Midbrain (tissue), 1 donor: ENCODE measurements around the gene CDK19.
"Not testable (repeated sequence)": the region's sequence is repeated elsewhere in the genome, so short reads cannot be mapped to it uniquely, and the experiment has no call there.

Experiments
- DNase-seq: peaks from one replicate; lab custom pipeline; 2025; lab: John Stamatoyannopoulos, UW

The CDK19 gene

DNA sequence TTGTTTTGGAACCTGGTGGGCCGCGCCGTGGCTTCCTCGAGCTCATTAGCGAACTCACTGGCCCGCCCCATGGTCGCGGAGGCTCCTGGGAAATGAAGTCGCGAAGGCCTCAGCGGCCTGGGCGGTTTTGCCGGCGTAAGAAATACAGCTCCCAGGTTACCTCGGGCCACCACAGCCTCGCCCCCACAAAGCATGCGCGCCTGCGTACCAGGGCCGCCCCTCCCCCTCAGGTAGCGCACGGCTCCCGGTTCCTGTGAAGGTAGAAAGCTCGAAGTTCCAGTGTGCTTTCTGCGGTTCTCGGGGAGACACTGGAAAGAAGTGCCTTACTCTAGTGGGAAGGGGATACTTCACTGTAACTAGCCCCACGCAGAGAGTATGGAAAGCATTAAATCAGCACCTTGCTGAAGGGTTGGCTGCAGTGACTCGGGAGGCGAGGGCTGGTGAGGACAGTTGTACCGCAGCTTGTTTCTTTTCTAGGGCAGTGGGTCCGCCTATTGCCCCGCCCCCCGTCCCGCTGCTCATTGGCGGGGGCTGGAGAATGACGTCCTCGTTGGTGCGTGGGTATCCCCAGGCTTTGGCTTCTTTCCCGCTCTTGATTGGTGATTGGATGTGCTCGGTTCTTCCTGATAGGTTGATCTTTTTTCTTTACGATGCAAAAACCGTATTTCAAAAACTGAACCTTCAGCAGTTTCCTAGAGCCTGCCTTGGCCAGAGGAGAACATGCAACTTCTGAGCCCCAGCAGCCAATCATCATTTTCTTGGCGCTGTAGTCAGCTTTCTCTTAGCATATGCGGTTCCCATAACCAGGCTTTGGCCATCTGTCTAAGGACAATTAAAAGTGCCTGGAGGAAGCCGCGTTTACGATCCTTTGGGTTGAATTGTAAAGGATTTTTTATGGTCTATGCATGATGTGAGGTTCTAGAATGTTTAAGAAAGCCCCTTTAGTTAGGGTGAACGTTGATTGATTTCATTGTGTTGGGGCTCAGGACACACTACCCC lies at the start of gene CDK19:
Gene CDK19, minus strand, starts transcription at position 59 of the 999 bp plus-strand sequence. CDS start 333 bp downstream, outside the sequence.
- peak; percentile 98 for DNase-seq

DNA sequence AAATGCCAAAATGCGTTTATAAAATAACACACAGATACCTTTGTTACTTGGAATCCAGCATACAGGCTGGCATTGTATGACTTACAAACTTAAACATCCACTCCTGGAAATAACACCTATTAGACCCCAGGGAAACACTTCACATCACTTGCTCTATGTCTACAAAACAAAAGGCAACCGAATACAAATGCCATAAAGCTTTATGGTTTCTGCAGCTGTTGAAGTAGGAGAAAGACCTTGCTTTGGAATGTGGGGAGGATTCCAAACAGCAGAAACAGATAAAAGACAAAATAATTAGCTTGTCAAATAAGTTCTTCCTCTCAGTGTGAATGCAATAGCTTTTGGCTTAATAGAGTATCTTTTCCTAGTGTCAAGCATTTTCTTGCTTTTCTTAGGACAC lies 49.6 kb upstream of the CDK19 start:
- no peak for DNase-seq

DNA sequence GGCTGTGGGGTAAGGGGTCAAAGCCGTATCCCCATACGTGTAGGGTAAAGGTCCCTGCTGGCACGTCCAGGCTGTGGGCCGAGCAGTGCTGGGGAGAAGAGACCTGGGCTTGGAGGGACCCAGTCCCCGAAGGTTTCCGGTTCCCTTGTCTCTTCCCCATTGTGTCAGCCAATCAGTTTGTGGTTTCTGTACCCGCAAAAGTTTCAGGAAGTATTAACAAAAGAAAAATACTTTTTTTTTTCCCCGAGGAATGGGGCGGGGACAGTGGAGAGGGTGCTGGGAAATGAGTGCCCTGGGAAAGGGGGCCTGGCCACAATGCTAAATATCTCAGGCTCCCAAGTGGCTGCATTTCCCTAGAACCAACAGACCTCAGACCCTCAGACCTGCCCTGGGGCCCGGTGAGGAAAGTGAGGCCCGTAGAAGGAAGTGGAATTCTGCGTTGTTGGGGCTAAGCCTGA lies 44.1 kb upstream of the CDK19 start:
- DNase-seq: peak; percentile 14

DNA sequence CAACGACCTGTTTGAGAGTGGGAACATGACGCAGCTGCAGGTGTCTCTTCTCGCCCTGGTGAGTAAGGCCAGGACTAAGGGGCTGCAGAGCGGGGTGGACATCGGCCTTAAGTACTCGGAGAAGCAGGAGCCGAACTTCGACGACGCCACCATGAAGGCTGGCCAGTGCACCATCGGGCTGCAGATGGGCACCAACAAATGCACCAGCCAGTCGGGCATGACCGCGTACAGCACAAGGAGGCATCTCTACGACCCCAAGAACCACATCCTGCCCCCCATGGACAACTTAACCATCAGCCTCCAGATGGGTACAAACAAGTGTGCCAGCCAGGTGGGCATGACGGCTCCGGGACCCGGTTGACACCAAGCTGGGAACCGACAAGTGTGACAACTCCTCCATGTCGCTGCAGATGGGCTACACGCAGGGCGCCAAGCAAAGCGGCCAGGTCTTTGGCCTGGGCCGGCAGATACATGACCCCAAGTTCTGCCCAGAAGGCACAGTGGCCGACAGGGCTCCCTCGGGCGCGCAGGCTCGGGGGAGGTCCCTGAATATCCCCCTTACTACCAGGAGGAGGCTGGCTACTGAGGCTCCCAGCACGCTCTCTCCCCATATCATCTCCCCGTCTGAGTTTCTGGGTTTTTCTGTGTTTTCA lies 43.4 kb upstream of the CDK19 start:
- DNase-seq: no peak

DNA sequence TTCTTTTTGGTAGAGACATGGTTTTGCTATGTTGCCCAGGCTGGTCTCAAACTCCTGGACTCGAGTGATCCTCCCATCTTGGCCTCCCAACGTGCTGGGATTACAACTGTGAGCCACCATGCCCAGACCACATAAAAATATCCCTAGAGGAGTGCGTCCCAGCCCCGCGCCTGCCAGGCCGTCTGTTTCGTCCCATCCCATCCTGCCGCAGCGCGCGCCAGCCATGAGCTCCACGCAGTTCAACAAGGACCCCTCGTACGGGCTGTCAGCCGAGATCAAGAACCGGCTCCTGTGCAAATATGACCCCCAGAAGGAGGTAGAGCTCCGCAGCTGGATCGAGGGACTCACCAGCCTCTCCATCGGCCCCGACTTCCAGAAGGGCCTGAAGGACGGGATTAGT lies 42.7 kb upstream of the CDK19 start:
- DNase-seq: no peak

DNA sequence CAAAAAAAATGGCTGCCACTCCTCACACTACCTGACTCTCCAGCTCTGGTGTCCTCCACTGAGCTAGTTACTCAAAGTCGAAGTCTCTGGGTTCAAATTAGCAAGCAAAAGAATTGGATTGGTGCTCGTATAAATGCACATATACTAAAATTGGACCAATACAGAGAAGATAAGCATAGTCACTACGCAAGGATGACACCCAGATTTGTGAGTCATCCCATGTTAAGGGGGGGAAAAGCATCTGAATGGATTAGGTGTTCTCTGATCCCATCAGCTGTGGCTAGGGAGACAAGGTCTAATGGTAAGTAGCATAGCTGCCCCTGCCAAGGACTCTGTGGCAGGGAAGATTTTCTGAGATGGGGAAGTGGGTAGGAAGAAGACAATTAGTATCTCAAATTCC lies 41.0 kb upstream of the CDK19 start:
- no peak for DNase-seq

DNA sequence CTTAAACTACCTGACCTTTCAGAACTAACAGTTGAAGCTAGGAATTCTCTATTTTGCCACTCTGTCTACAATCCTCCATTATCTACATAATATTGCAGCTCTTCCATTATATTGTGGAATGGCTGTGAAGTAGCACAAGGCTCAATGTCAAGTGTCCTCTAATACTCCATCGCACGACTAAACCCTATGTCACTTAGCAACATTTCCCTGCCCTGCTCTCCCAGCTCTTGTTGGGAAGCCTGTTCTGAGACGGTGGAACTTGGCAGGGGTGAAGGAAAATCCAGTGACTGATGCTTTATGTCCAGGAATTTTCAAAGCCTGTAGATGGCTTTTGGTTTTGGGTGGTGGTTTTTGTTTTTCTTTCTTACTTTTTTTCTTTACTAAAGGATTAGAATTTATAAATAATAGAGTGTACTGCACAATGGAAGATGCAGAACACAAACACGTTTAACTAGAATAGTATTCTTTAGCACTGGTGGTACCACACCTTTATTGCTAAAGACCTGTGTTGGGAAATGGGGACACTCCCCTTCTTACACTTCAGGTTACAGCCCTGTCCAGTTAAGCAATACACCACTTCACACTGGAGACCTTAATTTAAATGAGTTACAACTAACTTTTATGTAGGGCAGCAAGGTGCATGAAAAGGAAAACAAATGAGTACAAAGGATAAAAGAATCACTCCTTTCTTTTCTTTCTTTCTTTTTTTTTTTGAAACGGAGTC lies 38.6 kb upstream of the CDK19 start:
- no peak for DNase-seq

DNA sequence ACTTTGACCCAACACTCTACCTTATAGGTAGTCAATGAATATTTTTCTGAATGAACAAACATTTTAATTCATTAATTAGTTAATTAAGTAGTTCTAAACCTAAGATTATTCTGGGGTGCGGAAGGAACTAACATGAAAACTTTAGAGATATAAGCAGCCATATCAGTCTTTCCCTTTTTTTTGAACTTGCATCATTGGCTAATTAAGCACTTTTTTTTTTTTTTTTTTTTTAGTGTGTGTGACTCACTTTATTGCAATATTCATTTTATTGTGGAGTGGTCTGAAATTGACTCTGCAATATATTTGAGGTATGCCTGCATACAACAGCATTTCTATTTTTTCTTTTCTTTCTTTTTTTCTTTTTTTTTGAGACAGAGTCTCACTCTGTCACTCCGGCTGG lies 37.5 kb upstream of the CDK19 start:
- DNase-seq: no peak

DNA sequence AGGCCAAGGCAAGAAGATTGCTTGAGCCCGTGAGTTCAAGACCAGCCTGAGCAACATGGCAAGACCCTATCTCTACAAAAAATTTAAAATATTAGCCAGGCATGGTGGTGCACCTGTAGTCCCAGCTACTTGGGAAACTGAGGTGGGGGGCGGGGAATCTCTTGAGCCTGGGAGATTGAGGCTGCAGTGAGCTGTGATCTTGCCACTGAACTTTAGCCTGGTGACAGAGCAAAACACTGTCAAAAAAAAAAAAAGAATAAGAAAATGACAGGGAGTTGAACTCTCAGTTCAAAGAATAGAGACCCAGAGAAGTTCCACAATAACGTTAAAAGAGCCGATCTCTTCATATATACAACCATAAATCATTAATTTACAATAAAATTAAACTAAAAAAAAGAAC lies 34.5 kb upstream of the CDK19 start:
- DNase-seq: no peak

DNA sequence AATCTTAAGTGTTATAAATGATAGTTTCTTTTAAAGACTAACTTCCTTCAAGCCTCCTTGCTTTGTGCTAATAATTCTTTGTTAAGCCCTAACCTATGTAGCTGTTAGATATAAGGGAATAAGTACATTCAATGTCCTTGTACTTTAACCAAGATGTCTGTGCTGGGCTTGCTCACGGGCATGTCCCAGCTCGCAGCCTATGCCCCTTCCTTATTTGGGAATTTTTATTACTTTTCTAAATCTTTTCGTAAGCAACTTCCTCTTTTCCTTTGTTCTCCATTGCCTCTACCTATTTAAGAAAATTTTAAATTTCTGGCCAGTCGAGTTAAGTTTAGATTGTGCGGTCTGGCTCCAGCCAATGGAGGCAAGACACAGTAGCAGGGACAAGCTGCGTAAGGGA lies 26.0 kb upstream of the CDK19 start:
- DNase-seq: no peak

DNA sequence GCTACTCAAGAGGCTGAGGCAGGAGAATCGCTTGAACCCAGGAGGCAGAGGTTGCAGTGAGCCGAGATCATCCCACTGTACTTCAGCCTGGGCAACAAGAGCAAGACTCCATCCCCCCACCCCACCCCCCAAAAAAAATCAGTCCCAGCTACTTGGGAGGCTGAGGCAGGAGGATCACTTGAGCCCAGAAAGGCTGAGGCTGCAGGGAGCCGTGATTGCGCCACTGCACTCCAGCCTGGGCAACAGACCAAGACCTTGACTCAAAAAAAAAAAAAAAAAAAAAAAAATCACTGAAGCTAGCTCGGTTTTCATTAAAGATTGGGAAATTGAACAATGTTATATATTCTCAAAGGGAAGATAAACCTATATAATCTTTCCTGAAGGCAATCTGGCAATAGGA lies 20.5 kb upstream of the CDK19 start:
- DNase-seq: not testable (repeated sequence)

DNA sequence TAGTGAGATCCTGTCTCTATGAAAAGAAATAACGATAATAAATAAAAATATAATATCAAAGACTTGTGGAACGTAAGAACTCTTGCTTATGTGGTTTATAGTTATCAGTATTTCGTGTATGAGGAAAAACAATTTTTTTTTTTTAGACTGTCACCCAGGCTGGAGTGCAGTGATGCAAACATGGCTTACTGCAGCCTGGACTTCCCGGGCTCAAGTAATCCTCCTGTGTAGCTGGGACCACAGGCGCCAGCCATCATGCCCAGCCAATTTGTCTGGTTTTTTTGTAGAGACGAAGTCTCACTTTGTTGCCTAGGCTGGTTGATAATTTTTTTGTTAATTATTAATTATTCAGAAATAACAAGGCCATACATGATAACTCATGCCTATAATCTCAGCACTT lies 18.6 kb upstream of the CDK19 start:
- no peak for DNase-seq

DNA sequence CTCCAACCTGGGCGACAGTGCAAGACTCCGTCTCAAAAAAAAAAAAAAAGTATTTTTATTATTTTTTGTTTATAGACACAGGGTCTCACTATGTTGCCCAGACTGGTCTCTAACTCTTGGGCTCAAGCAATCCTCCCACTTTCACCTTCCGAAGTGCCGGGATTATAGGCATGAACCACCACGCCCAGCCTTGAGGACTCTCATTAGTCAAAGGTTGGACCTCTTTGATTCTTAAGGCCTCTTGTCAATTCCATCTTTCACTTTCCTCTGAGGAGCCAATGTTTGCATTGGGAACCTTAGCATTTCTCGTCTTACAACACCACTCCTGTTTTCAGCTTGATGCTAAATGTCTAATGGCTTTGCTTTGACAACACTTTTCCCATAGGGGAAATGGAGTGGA lies 16.1 kb upstream of the CDK19 start:
- DNase-seq: no peak

DNA sequence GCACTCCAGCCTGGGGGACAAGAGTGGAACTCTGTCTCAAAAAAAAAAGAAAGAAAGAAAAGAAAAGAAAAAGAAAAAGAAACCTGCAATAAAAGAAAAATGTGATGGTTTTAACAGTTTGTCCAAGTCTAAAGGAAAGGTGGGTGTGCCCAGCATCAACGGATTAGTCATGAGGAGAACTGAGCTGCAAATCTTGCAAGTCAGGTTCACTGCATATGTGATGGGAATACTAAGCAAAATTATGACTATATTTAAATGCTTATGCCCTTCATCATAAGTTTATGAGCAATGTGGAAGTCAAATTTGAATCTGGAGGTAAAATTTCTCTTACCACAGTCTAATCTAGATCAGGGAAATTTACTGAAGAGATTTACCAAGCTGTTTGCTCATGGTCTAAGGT lies 13.1 kb upstream of the CDK19 start:
- DNase-seq: no peak

DNA sequence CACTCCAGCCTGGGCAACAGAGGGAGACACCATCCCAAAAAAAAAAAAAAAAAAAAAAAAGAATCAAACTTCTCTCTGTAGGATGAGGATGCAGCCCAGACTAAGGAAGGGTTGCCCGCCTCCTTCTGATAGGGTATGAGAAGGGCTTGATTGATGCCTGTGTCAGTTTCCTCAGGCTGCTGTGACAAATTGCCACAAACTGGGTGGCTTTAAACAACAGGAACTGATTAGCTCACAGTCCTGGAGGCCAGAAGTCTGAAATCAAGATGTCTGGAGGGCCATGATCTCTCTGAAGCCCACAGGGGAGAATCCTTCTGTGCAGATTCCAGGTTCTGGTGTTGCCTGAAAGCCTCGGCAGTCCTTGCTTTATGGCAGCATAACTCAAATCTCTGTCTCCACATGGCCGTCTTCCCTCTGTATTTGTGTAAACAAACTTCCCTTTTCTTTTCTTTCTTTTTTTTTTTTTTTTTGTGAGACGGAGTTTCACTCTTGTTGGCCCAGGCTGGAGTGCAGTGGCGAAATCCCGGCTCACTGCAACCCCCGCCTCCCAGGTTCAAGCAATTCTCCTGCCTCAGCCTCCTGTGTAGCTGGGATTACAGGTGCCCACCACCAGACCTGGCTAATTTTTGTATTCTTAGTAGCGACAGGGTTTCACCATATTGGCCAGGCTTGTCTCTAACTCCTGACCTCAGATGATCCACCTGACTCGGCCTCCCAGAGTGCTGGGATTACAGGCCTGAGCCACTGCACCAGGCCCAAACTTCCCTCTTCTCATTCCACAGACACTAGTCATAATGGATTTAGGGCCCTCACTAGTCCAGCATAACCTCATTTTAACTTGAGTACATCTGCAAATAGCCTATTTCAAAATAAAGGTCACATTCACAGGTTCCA lies 11.2 kb upstream of the CDK19 start:
- no peak for DNase-seq

DNA sequence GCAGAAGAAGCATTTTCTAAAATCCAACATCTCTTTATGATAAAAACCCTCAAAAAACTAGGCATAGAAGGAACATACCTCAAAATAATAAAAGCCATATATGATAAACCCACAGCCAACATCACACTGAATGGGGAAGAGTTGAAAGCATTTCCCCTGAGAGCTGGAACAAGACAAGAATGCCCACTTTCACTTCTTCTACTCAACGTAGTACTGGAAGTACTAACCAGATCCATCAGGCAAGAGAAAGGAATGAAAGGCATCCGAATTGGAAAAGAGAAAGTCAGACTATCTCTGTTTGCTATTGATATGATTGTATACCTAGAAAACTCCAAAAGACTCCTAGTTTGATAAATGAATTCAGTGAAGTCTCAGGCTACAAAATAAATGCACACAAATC lies 7.9 kb upstream of the CDK19 start:
- no peak for DNase-seq

DNA sequence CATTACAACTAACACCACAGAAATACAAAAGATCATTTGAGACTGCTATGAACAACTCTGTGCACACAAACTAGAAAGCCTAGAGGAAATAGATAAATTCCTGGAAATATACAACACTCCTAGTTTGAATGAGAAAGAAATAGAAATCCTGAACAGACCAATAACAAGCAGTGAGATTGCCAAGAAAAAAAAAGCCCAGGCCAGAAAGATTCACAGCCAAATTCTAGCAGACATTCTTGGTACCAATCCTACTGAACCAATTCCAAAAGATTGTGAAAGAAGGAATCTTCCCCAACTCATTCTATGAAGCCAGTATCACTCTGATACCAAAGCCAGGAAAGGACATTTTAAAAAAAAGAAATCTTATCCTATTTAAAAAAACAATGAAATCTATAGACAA lies 7.0 kb upstream of the CDK19 start:
- DNase-seq: no peak

DNA sequence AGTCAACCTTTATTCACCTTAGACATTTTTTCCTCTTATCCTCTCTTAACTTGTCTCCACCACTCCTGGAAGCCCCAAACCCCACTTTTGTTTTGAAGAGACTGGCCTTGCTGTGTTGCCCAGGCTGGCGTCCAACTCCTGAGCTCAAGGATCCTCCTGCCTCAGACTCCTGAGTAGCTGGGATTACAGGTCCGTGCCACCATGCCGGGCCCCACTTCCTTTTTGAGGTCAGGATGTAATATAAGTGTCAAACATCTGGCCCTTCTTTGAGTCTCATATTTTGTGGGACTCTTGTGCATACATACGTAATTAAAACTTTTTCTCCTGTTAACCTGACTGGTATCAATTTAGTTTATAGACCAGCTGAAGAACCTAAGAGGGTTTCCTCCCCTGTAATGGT lies 1.4 kb upstream of the CDK19 start:
- DNase-seq: no peak

DNA sequence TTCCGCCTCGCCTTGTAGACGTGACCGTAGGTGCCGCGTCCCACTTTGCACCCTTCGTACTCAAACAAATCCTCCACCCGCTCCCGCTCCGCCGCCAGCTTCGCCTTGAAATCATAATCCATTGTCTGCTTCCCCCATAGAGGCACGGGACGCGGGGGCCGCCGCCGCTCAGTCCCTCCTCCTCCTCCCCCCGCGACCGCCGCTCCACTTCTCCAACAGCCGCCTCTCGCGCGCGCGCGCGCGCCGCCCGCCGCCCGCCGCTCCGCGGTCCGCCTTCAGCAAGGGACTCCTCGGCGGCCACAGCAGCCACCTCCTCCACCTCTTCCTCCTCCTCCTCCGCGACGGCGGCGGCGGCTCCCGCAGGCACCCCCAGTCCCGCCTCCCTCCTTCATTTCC lies 256 bp downstream of the CDK19 start:
- DNase-seq: no peak

DNA sequence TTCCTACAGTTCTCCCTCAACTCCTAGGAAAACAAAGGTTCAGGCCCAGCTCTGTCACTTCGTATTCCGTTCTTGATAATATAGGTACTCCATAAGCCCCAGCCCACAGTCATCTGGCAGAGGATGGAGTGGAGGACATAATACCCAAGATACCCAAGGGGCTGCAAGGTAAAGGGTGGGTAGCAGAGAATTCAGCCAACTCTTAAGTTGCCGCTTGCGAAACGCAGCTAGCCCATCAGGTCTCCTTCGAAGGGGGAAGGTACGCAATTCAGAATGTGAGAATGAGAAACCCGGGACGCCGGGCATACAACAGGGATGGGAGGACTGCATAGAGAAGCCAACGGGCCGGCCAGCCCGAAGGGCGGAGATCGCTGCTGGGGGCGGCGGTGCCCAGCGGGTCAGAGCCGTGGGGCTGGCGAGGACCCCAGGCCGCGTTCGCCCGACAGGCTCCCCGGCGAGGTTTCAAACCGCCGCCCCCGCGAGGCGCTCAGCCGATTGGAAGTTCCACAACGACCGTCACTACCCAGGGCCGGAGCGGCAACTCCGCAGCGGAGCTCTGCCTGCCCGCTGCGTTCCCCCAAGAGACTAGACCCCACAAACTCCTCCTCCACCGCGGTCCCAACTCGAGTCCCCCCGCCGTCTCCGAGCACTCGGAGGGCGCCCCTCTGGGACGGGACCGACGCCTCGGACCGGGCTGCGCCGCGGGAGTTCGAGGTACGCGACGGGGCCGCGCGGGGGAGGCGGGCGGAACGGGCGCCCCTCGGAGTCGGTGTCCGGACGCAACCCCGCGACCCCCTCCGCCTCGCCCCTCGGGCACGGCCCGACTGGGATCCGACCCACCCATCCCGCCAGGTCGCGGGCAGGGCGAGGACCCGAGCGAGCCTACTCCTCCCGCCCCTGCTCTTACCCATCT lies 911 bp downstream of the CDK19 start:
- DNase-seq: peak; percentile 36
